Astrocyte of the cerebellum (primary cell): ENCODE data around the gene CIAO3.

Source experiments
- DNase-seq: peaks from one replicate; pipeline ENCODE4 v3.0.0-alpha.2; 2011; ENCODE audit warnings: low read depth
- H3K4me3 ChIP-seq: 2 replicates; pipeline ENCODE4 v1.5.1; 2011; ENCODE audit warnings: mild to moderate bottlenecking, low read depth, low read length, moderate library complexity
- CTCF ChIP-seq: IDR thresholded peaks from 2 replicates; pipeline ENCODE4 v1.5.1; 2012; ENCODE audit warnings: low read length, low read depth, moderate library complexity, mild to moderate bottlenecking; ENCODE audit errors: missing control alignments
- in situ Hi-C: cut with HindIII; loops from 2 replicates; pipeline ENCODE4 v1.10.0; 2017; ENCODE audit warnings: low sequenced_read_pairs

The CIAO3 gene

GRCh38 chr16:683396-684070 is 57.3 kb downstream of the CIAO3 start:
- in situ Hi-C loops: no loop called here
- no peak for TF ChIP-seq CTCF
- peak overlapping the region; percentile 55 for H3K4me3 ChIP-seq
- DNase-seq: no peak

GRCh38 chr16:682493-683395 is 58.1 kb downstream of the CIAO3 start:
- peak overlapping the region; percentile 55 for H3K4me3 ChIP-seq
- DNase-seq: no peak
- TF ChIP-seq CTCF: no peak
- in situ Hi-C loops: no loop called here

- no peak for TF ChIP-seq CTCF
- peak overlapping the region; percentile 55 for H3K4me3 ChIP-seq
These were observed 58.9 kb downstream of the CIAO3 start for GRCh38 chr16:681746-682427.

GRCh38 chr16:680967-681745 is 59.6 kb downstream of the CIAO3 start:
- in situ Hi-C loops: no loop called here
- DNase-seq: no peak
- peak; percentile 16 for TF ChIP-seq CTCF
- H3K4me3 ChIP-seq: peak overlapping the region; percentile 55

More at GRCh38 chr16:681746-682427, 58.9 kb downstream of the CIAO3 start:
- in situ Hi-C loops: no loop called here
- DNase-seq: no peak

GRCh38 chr16:680625-680945 is 60.2 kb downstream of the CIAO3 start:
- in situ Hi-C loops: no loop called here

More at GRCh38 chr16:680625-680945, 60.2 kb downstream of the CIAO3 start:
- TF ChIP-seq CTCF: no peak
- DNase-seq: no peak
- peak overlapping the region; percentile 55 for H3K4me3 ChIP-seq
